ENCODE data around the gene ADORA2B.
A peak's percentile ranks its signal among the peaks of the same experiment; 100 is the strongest.
"Not testable (repeated sequence)": the region's sequence is repeated elsewhere in the genome, so short reads cannot be mapped to it uniquely, and the experiment has no call there.

ADORA2B gene

GRCh38 chr17:15944759-15945526, at the start of gene ADORA2B:
Gene ADORA2B (plus strand): TSS chr17:15945130. CDS start chr17:15945249, 119 bp downstream.
- Histone ChIP-seq H3K9ac (ENCODE audit: low read length) (no peak within 1 kb of the TSS), H3K27me3 (ENCODE audit: control insufficient read depth in 1 of 2, insufficient read depth in 2 of 2, low read length in 2 of 2) (peaks cover 0 to 9% of the 10 kb centered on the region in 2 donors), H3K4me3 (ENCODE audit: low read depth in 1 of 2, low read length in 2 of 2) (peak within 1 kb of the TSS; percentile 77 to 81), H3K4me1 (ENCODE audit: insufficient read depth, low read length) (peaks cover 19% of the 10 kb centered on the region), H3K36me3 (ENCODE audit: insufficient read depth, low read length) (no peaks in the 10 kb centered on the region), H3K9me3 (ENCODE audit: low read length) (no peaks in the 10 kb centered on the region), H3K27ac (ENCODE audit: low read depth, low read length) (peak within 1 kb of the TSS; percentile 49)

GRCh38 chr17:15896277-15896676, 48.7 kb upstream of the ADORA2B start:
- no peaks in the 10 kb centered on the region for H3K36me3 ChIP-seq (ENCODE audit: insufficient read depth, low read length)
- H3K9me3 ChIP-seq (ENCODE audit: low read length): no peaks in the 10 kb centered on the region
- H3K4me1 ChIP-seq (ENCODE audit: insufficient read depth, low read length): peaks cover 5% of the 10 kb centered on the region
- H3K9ac ChIP-seq (ENCODE audit: low read length): no peak overlapping the region
- H3K4me3 ChIP-seq (ENCODE audit: low read depth in 1 of 2, low read length in 2 of 2): no peak overlapping the region
- no peak overlapping the region for H3K27ac ChIP-seq (ENCODE audit: low read depth, low read length)
- no peaks in the 10 kb centered on the region for H3K27me3 ChIP-seq (ENCODE audit: control insufficient read depth in 1 of 2, insufficient read depth in 2 of 2, low read length in 2 of 2)

GRCh38 chr17:15896834-15897233, 48.1 kb upstream of the ADORA2B start:
- H3K27me3 ChIP-seq (ENCODE audit: control insufficient read depth in 1 of 2, insufficient read depth in 2 of 2, low read length in 2 of 2): no peaks in the 10 kb centered on the region
- H3K27ac ChIP-seq (ENCODE audit: low read depth, low read length): no peak overlapping the region
- H3K9me3 ChIP-seq (ENCODE audit: low read length): no peaks in the 10 kb centered on the region
- H3K4me1 ChIP-seq (ENCODE audit: insufficient read depth, low read length): peaks cover 5% of the 10 kb centered on the region
- no peaks in the 10 kb centered on the region for H3K36me3 ChIP-seq (ENCODE audit: insufficient read depth, low read length)
- no peak overlapping the region for H3K4me3 ChIP-seq (ENCODE audit: low read depth in 1 of 2, low read length in 2 of 2)
- H3K9ac ChIP-seq (ENCODE audit: low read length): no peak overlapping the region

GRCh38 chr17:15899596-15899995, 45.3 kb upstream of the ADORA2B start:
- not testable (repeated sequence) for H3K9me3 ChIP-seq (ENCODE audit: low read length); H3K4me1 ChIP-seq (ENCODE audit: insufficient read depth, low read length); H3K27ac ChIP-seq (ENCODE audit: low read depth, low read length); H3K36me3 ChIP-seq (ENCODE audit: insufficient read depth, low read length); H3K9ac ChIP-seq (ENCODE audit: low read length); H3K4me3 ChIP-seq (ENCODE audit: low read depth in 1 of 2, low read length in 2 of 2); H3K27me3 ChIP-seq (ENCODE audit: control insufficient read depth in 1 of 2, insufficient read depth in 2 of 2, low read length in 2 of 2)

- H3K36me3 ChIP-seq (ENCODE audit: insufficient read depth, low read length): no peaks in the 10 kb centered on the region
- H3K9me3 ChIP-seq (ENCODE audit: low read length): no peaks in the 10 kb centered on the region
- H3K4me3 ChIP-seq (ENCODE audit: low read depth in 1 of 2, low read length in 2 of 2): no peak overlapping the region
- H3K4me1 ChIP-seq (ENCODE audit: insufficient read depth, low read length): no peaks in the 10 kb centered on the region
- no peaks in the 10 kb centered on the region for H3K27me3 ChIP-seq (ENCODE audit: control insufficient read depth in 1 of 2, insufficient read depth in 2 of 2, low read length in 2 of 2)
- no peak overlapping the region for H3K27ac ChIP-seq (ENCODE audit: low read depth, low read length)
- no peak overlapping the region for H3K9ac ChIP-seq (ENCODE audit: low read length)
These were observed 44.1 kb upstream of the ADORA2B start for GRCh38 chr17:15900871-15901270.

GRCh38 chr17:15905236-15905635, 39.7 kb upstream of the ADORA2B start:
- H3K4me3 ChIP-seq (ENCODE audit: low read depth in 1 of 2, low read length in 2 of 2); H3K27me3 ChIP-seq (ENCODE audit: control insufficient read depth in 1 of 2, insufficient read depth in 2 of 2, low read length in 2 of 2); H3K36me3 ChIP-seq (ENCODE audit: insufficient read depth, low read length); H3K4me1 ChIP-seq (ENCODE audit: insufficient read depth, low read length); H3K9me3 ChIP-seq (ENCODE audit: low read length); H3K9ac ChIP-seq (ENCODE audit: low read length); H3K27ac ChIP-seq (ENCODE audit: low read depth, low read length): not testable (repeated sequence)

GRCh38 chr17:15907290-15907689, 37.6 kb upstream of the ADORA2B start:
- Histone ChIP-seq H3K4me3 (ENCODE audit: low read depth in 1 of 2, low read length in 2 of 2) (no peak overlapping the region), H3K4me1 (ENCODE audit: insufficient read depth, low read length) (no peaks in the 10 kb centered on the region), H3K36me3 (ENCODE audit: insufficient read depth, low read length) (no peaks in the 10 kb centered on the region), H3K27ac (ENCODE audit: low read depth, low read length) (no peak overlapping the region), H3K9me3 (ENCODE audit: low read length) (no peaks in the 10 kb centered on the region), H3K9ac (ENCODE audit: low read length) (no peak overlapping the region), H3K27me3 (ENCODE audit: control insufficient read depth in 1 of 2, insufficient read depth in 2 of 2, low read length in 2 of 2) (no peaks in the 10 kb centered on the region)

GRCh38 chr17:15908378-15908777, 36.6 kb upstream of the ADORA2B start:
- Histone ChIP-seq H3K4me3 (ENCODE audit: low read depth in 1 of 2, low read length in 2 of 2) (no peak overlapping the region), H3K9me3 (ENCODE audit: low read length) (no peaks in the 10 kb centered on the region), H3K27me3 (ENCODE audit: control insufficient read depth in 1 of 2, insufficient read depth in 2 of 2, low read length in 2 of 2) (no peaks in the 10 kb centered on the region), H3K27ac (ENCODE audit: low read depth, low read length) (no peak overlapping the region), H3K9ac (ENCODE audit: low read length) (no peak overlapping the region), H3K36me3 (ENCODE audit: insufficient read depth, low read length) (no peaks in the 10 kb centered on the region), H3K4me1 (ENCODE audit: insufficient read depth, low read length) (no peaks in the 10 kb centered on the region)

GRCh38 chr17:15909481-15909991, 35.4 kb upstream of the ADORA2B start:
- Histone ChIP-seq H3K9ac (ENCODE audit: low read length) (no peak overlapping the region), H3K4me1 (ENCODE audit: insufficient read depth, low read length) (no peaks in the 10 kb centered on the region), H3K4me3 (ENCODE audit: low read depth in 1 of 2, low read length in 2 of 2) (no peak overlapping the region), H3K36me3 (ENCODE audit: insufficient read depth, low read length) (no peaks in the 10 kb centered on the region), H3K9me3 (ENCODE audit: low read length) (no peaks in the 10 kb centered on the region), H3K27me3 (ENCODE audit: control insufficient read depth in 1 of 2, insufficient read depth in 2 of 2, low read length in 2 of 2) (no peaks in the 10 kb centered on the region), H3K27ac (ENCODE audit: low read depth, low read length) (no peak overlapping the region)

- H3K4me1 ChIP-seq (ENCODE audit: insufficient read depth, low read length): no peaks in the 10 kb centered on the region
- H3K27me3 ChIP-seq (ENCODE audit: control insufficient read depth in 1 of 2, insufficient read depth in 2 of 2, low read length in 2 of 2): no peaks in the 10 kb centered on the region
- H3K9me3 ChIP-seq (ENCODE audit: low read length): no peaks in the 10 kb centered on the region
- H3K9ac ChIP-seq (ENCODE audit: low read length): no peak overlapping the region
- no peak overlapping the region for H3K27ac ChIP-seq (ENCODE audit: low read depth, low read length)
- no peak overlapping the region for H3K4me3 ChIP-seq (ENCODE audit: low read depth in 1 of 2, low read length in 2 of 2)
- H3K36me3 ChIP-seq (ENCODE audit: insufficient read depth, low read length): no peaks in the 10 kb centered on the region
These were observed 34.1 kb upstream of the ADORA2B start for GRCh38 chr17:15910791-15911190.

GRCh38 chr17:15911701-15912100, 33.2 kb upstream of the ADORA2B start:
- H3K27me3 ChIP-seq (ENCODE audit: control insufficient read depth in 1 of 2, insufficient read depth in 2 of 2, low read length in 2 of 2); H3K9ac ChIP-seq (ENCODE audit: low read length): not testable (repeated sequence)

GRCh38 chr17:15912416-15912955, 32.4 kb upstream of the ADORA2B start:
- no peaks in the 10 kb centered on the region for H3K36me3 ChIP-seq (ENCODE audit: insufficient read depth, low read length)
- H3K9me3 ChIP-seq (ENCODE audit: low read length): no peaks in the 10 kb centered on the region
- H3K27me3 ChIP-seq (ENCODE audit: control insufficient read depth in 1 of 2, insufficient read depth in 2 of 2, low read length in 2 of 2): peaks cover 0 to 4% of the 10 kb centered on the region in 2 donors
- no peak overlapping the region for H3K9ac ChIP-seq (ENCODE audit: low read length)
- H3K4me3 ChIP-seq (ENCODE audit: low read depth in 1 of 2, low read length in 2 of 2): no peak overlapping the region
- no peak overlapping the region for H3K27ac ChIP-seq (ENCODE audit: low read depth, low read length)
- H3K4me1 ChIP-seq (ENCODE audit: insufficient read depth, low read length): no peaks in the 10 kb centered on the region

More at GRCh38 chr17:15911701-15912100, 33.2 kb upstream of the ADORA2B start:
- not testable (repeated sequence) for H3K4me3 ChIP-seq (ENCODE audit: low read depth in 1 of 2, low read length in 2 of 2); H3K4me1 ChIP-seq (ENCODE audit: insufficient read depth, low read length); H3K27ac ChIP-seq (ENCODE audit: low read depth, low read length); H3K9me3 ChIP-seq (ENCODE audit: low read length); H3K36me3 ChIP-seq (ENCODE audit: insufficient read depth, low read length)
